ENCODE data around the gene PKN1. TPM values are rescaled to one million over a fixed set of nuclear protein-coding genes. Genes with fewer than 3 reads are reported as not detected.
A peak's percentile ranks its signal among the peaks of the same experiment; 100 is the strongest.
"Not testable (repeated sequence)": the region's sequence is repeated elsewhere in the genome, so short reads cannot be mapped to it uniquely, and the experiment has no call there.

PKN1 gene
- total RNA-seq, 1 experiment from 2014 or later, result 257 TPM

DNA sequence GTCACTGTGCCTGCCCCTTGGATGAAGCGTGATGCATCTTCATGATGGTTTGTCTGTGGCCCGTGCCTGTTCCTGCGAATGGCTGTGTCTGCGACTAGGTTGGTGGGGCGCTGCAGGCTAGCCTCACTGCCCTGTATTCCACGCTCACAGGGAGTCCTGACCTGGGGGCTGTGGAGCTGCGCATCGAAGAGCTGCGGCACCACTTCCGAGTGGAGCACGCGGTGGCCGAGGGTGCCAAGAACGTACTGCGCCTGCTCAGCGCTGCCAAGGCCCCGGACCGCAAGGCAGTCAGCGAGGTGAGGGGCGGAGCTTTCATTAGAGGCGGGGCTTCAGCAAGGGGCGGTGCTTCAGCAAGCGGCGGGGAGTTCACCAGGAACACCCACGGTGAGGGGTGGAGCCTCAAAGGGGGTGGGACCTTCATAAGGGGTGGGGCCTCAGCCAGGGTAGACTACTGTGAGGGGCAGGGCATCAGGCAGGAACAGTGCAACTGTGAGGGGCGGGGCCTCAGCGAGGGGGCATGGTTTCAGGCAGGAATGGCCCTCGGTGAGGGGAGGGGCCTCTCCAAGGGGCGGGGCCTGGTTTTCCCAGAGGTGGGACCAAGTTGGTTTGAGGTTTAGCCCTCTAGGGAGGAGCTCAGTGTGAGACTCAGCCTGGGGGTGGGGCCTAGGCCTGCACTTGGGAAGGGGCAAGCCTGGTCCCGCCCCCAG lies 17.2 kb downstream of the PKN1 start:
- intact Hi-C loops (cut with micrococcal nuclease; ENCODE audit: unreplicated experiment), result no loop called here
- TF ChIP-seq, protein P1, sequence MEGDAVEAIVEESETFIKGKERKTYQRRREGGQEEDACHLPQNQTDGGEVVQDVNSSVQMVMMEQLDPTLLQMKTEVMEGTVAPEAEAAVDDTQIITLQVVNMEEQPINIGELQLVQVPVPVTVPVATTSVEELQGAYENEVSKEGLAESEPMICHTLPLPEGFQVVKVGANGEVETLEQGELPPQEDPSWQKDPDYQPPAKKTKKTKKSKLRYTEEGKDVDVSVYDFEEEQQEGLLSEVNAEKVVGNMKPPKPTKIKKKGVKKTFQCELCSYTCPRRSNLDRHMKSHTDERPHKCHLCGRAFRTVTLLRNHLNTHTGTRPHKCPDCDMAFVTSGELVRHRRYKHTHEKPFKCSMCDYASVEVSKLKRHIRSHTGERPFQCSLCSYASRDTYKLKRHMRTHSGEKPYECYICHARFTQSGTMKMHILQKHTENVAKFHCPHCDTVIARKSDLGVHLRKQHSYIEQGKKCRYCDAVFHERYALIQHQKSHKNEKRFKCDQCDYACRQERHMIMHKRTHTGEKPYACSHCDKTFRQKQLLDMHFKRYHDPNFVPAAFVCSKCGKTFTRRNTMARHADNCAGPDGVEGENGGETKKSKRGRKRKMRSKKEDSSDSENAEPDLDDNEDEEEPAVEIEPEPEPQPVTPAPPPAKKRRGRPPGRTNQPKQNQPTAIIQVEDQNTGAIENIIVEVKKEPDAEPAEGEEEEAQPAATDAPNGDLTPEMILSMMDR (conservative IDR thresholded peaks at IDR 0.05), result no peak
- TF ChIP-seq EZH2 (IDR thresholded peaks at IDR 0.05; ENCODE audit: low read depth), result no peak
- Histone ChIP-seq H3K27me3 (ENCODE audit: insufficient read depth, low read depth) (no peaks in the 10 kb centered on the region), H3F3A (ENCODE audit: insufficient read depth, low read depth) (peaks cover 38% of the 10 kb centered on the region), H3K4me1 (replicated peaks; ENCODE audit: insufficient read depth) (no peaks in the 10 kb centered on the region), H2AFZ (no peak overlapping the region), H4K20me1 (ENCODE audit: insufficient read depth) (peaks cover 19% of the 10 kb centered on the region), H3K9me2 (ENCODE audit: insufficient read depth) (no peaks in the 10 kb centered on the region), H3K4me3 (no peak overlapping the region), H3K36me3 (ENCODE audit: low read depth) (peaks cover 49% of the 10 kb centered on the region), H3K79me2 (ENCODE audit: low read depth) (no peaks in the 10 kb centered on the region), H3K27ac (no peak overlapping the region), H3K9me3 (ENCODE audit: insufficient read depth, low read depth) (no peaks in the 10 kb centered on the region), H3K4me2 (no peak overlapping the region)
- no TSS peak for BruUV-seq (replicated peaks)
- CTCF ChIA-PET, result no interaction called here
- POLR2A ChIA-PET (ENCODE audit: unreplicated experiment), result no interaction called here
- peak; percentile 54 to 70 for DNase-seq

- Histone ChIP-seq H3F3A (ENCODE audit: insufficient read depth, low read depth) (peaks cover 41% of the 10 kb centered on the region), H4K20me1 (ENCODE audit: insufficient read depth) (peaks cover 19% of the 10 kb centered on the region), H3K4me2 (no peak overlapping the region), H3K79me2 (ENCODE audit: low read depth) (no peaks in the 10 kb centered on the region), H3K9me3 (ENCODE audit: insufficient read depth, low read depth) (no peaks in the 10 kb centered on the region), H3K4me1 (replicated peaks; ENCODE audit: insufficient read depth) (no peaks in the 10 kb centered on the region), H3K27ac (no peak overlapping the region), H3K9me2 (ENCODE audit: insufficient read depth) (no peaks in the 10 kb centered on the region), H3K27me3 (ENCODE audit: insufficient read depth, low read depth) (no peaks in the 10 kb centered on the region), H3K36me3 (ENCODE audit: low read depth) (peaks cover 47% of the 10 kb centered on the region), H2AFZ (no peak overlapping the region), H3K4me3 (no peak overlapping the region)
- TF ChIP-seq, protein P1 (conservative IDR thresholded peaks at IDR 0.05), result no peak
- TF ChIP-seq EZH2 (IDR thresholded peaks at IDR 0.05; ENCODE audit: low read depth), result no peak
- CTCF ChIA-PET, result no interaction called here
- BruUV-seq (replicated peaks), result no TSS peak
- no peak for DNase-seq
- intact Hi-C loops (cut with micrococcal nuclease; ENCODE audit: unreplicated experiment), result no loop called here
- POLR2A ChIA-PET (ENCODE audit: unreplicated experiment), result no interaction called here
These were observed 17.8 kb downstream of the PKN1 start for GRCh38 chr19:14450876-14451275.

- H3K4me2 ChIP-seq; intact Hi-C loops (cut with micrococcal nuclease; ENCODE audit: unreplicated experiment); BruUV-seq (replicated peaks): not testable (repeated sequence)
These were observed 19.2 kb downstream of the PKN1 start for GRCh38 chr19:14452303-14452702.

GRCh38 chr19:14459703-14460102 lies 26.6 kb downstream of the PKN1 start:
- H3K36me3 ChIP-seq (ENCODE audit: low read depth), result peaks cover 7% of the 10 kb centered on the region; the same call in 1 of the 2 replicates
- BruUV-seq (replicated peaks), result no TSS peak
- no peaks in the 10 kb centered on the region for H3K9me3 ChIP-seq (ENCODE audit: insufficient read depth, low read depth)
- ChIA-PET CTCF (no interaction called here), POLR2A (ENCODE audit: unreplicated experiment) (no interaction called here)
- H3K4me1 ChIP-seq (replicated peaks; ENCODE audit: insufficient read depth), result no peaks in the 10 kb centered on the region
- no peaks in the 10 kb centered on the region for H3K79me2 ChIP-seq (ENCODE audit: low read depth)
- H3K27me3 ChIP-seq (ENCODE audit: insufficient read depth, low read depth), result no peaks in the 10 kb centered on the region
- no peaks in the 10 kb centered on the region for H4K20me1 ChIP-seq (ENCODE audit: insufficient read depth)
- H2AFZ ChIP-seq, result no peak overlapping the region
- no peak overlapping the region for H3K4me2 ChIP-seq
- H3K4me3 ChIP-seq, result no peak overlapping the region
- H3K9me2 ChIP-seq (ENCODE audit: insufficient read depth), result no peaks in the 10 kb centered on the region
- peaks cover 14% of the 10 kb centered on the region; the same call in 1 of the 2 replicates for H3F3A ChIP-seq (ENCODE audit: insufficient read depth, low read depth)
- DNase-seq, result no peak
- TF ChIP-seq, protein P1 (conservative IDR thresholded peaks at IDR 0.05), result no peak
- TF ChIP-seq EZH2 (IDR thresholded peaks at IDR 0.05; ENCODE audit: low read depth), result no peak
- no peak overlapping the region for H3K27ac ChIP-seq
- intact Hi-C loops (cut with micrococcal nuclease; ENCODE audit: unreplicated experiment), result no loop called here

More at GRCh38 chr19:14452303-14452702, 19.2 kb downstream of the PKN1 start:
- H3K36me3 ChIP-seq (ENCODE audit: low read depth), result peaks cover 35% of the 10 kb centered on the region
- H3K4me3 ChIP-seq; DNase-seq; H3K27me3 ChIP-seq (ENCODE audit: insufficient read depth, low read depth); H3K27ac ChIP-seq; H3K79me2 ChIP-seq (ENCODE audit: low read depth); CTCF ChIA-PET; H3K9me2 ChIP-seq (ENCODE audit: insufficient read depth); H2AFZ ChIP-seq; H3K4me1 ChIP-seq (replicated peaks; ENCODE audit: insufficient read depth); H3K9me3 ChIP-seq (ENCODE audit: insufficient read depth, low read depth): not testable (repeated sequence)
- peaks cover 19% of the 10 kb centered on the region for H4K20me1 ChIP-seq (ENCODE audit: insufficient read depth)
- POLR2A ChIA-PET (ENCODE audit: unreplicated experiment), result interaction anchor here (0.7 kb wide), 1 partner anchor 410 kb away, joined by 11 read pairs; no protein-coding TSS in a partner anchor
- H3F3A ChIP-seq (ENCODE audit: insufficient read depth, low read depth), result peaks cover 38% of the 10 kb centered on the region

All from PC-9 (cell line).